ENCODE data around the gene PCDHA6.
"Not testable (repeated sequence)": the region's sequence is repeated elsewhere in the genome, so short reads cannot be mapped to it uniquely, and the experiment has no call there.

PCDHA6 gene

GRCh38 chr5:140870221-140871201, 42.8 kb downstream of the PCDHA6 start:
- CTCF ChIA-PET, result no interaction called here
- H3K36me3 ChIP-seq (ENCODE audit: control insufficient read depth in 4 of 4, insufficient read depth in 4 of 4, low read length in 3 of 4), result no peaks in the 10 kb centered on the region
- DNase-seq, result no peak
- H3K27ac ChIP-seq (ENCODE audit: insufficient read depth in 1 of 2, low read depth in 1 of 2, low read length in 2 of 2, poor library complexity in 1 of 2, severe bottlenecking in 2 of 2), result no peak overlapping the region
- peaks cover 9 to 34% (median 10%) of the 10 kb centered on the region in 5 experiments for H3K27me3 ChIP-seq (replicated peaks in 2 of 5; ENCODE audit: control insufficient read depth in 4 of 5, insufficient read depth in 5 of 5, low read length in 4 of 5)
- H3K4me1 ChIP-seq (ENCODE audit: control extremely low read depth in 1 of 4, control insufficient read depth in 4 of 4, insufficient read depth in 4 of 4, low read length in 3 of 4), result no peaks in the 10 kb centered on the region
- POLR2A ChIA-PET, result no interaction called here
- peaks cover 8 to 42% (median 31%) of the 10 kb centered on the region in 5 experiments for H3K9me3 ChIP-seq (ENCODE audit: control extremely low read depth in 1 of 5, control insufficient read depth in 4 of 5, insufficient read depth in 2 of 5, low read depth in 1 of 5, low read length in 4 of 5)
- no peak overlapping the region for H3K4me3 ChIP-seq (ENCODE audit: control insufficient read depth in 1 of 7, extremely low read depth in 1 of 7, insufficient read depth in 4 of 7, low read depth in 2 of 7, low read length in 6 of 7)
- 44% methylated on average over 106 of the region's 114 CpGs for whole genome bisulfite sequencing (ENCODE audit: insufficient coverage)

DNA sequence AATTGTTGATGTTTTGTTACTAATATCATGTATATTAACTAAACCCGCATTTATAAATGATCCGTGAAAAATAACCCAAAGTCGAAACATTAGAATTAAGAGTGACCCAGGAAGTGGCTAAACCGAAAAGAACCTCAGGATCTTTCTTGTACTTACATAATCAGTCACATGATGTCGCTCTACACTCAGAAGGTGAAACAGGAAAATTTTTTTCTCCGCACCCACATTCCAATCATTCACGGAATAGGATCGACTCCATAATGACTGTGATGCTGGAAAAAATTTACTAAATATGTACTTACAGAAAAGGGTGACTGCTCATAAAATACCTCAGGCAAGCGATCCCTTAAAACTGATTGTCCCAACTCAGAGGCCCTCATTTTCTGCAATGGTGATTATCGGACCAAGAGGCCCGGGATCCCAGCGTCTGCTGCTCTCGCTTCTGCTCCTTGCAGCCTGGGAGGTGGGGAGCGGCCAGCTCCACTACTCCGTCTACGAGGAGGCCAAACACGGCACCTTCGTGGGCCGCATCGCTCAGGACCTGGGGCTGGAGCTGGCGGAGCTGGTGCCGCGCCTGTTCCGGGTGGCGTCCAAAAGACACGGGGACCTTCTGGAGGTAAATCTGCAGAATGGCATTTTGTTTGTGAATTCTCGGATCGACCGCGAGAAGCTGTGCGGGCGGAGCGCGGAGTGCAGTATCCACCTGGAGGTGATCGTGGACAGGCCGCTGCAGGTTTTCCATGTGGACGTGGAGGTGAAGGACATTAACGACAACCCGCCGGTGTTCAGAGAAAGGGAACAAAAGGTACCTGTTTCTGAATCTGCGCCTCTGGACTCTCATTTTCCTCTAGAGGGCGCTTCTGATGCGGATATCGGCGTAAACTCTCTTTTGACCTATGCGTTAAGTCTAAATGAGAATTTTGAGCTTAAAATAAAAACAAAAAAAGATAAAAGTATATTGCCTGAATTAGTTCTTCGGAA, 47.6 kb downstream of the PCDHA6 start, which contains the start of gene PCDHA12:
Gene PCDHA12 (plus strand): TSS at position 224 of the 981 bp plus-strand sequence. CDS start 165 bp downstream, at position 389.
- Histone ChIP-seq H3K36me3 (ENCODE audit: control insufficient read depth in 4 of 4, insufficient read depth in 4 of 4, low read length in 3 of 4) (no peaks in the 10 kb centered on the region), H3K4me1 (ENCODE audit: control extremely low read depth in 1 of 4, control insufficient read depth in 4 of 4, insufficient read depth in 4 of 4, low read length in 3 of 4) (no peaks in the 10 kb centered on the region), H3K4me3 (ENCODE audit: control insufficient read depth in 1 of 7, extremely low read depth in 1 of 7, insufficient read depth in 4 of 7, low read depth in 2 of 7, low read length in 6 of 7) (no peak within 1 kb of the TSS), H3K27me3 (replicated peaks in 2 of 5; ENCODE audit: control insufficient read depth in 4 of 5, insufficient read depth in 5 of 5, low read length in 4 of 5) (peaks cover 4 to 40% (median 7%) of the 10 kb centered on the region in 5 experiments), H3K27ac (ENCODE audit: insufficient read depth in 1 of 2, low read depth in 1 of 2, low read length in 2 of 2, poor library complexity in 1 of 2, severe bottlenecking in 2 of 2) (no peak within 1 kb of the TSS), H3K9me3 (ENCODE audit: control extremely low read depth in 1 of 5, control insufficient read depth in 4 of 5, insufficient read depth in 2 of 5, low read depth in 1 of 5, low read length in 4 of 5) (peaks cover 4 to 56% (median 35%) of the 10 kb centered on the region in 5 experiments)
- CTCF ChIA-PET, result no interaction called here
- WGBS (ENCODE audit: insufficient coverage), result 22% methylated on average over 27 of the region's 47 CpGs
- POLR2A ChIA-PET, result no interaction called here
- no peak for DNase-seq

- H3K4me3 ChIP-seq (ENCODE audit: control insufficient read depth in 1 of 7, extremely low read depth in 1 of 7, insufficient read depth in 4 of 7, low read depth in 2 of 7, low read length in 6 of 7); POLR2A ChIA-PET; CTCF ChIA-PET; H3K36me3 ChIP-seq (ENCODE audit: control insufficient read depth in 4 of 4, insufficient read depth in 4 of 4, low read length in 3 of 4); H3K4me1 ChIP-seq (ENCODE audit: control extremely low read depth in 1 of 4, control insufficient read depth in 4 of 4, insufficient read depth in 4 of 4, low read length in 3 of 4); H3K27ac ChIP-seq (ENCODE audit: insufficient read depth in 1 of 2, low read depth in 1 of 2, low read length in 2 of 2, poor library complexity in 1 of 2, severe bottlenecking in 2 of 2); DNase-seq: not testable (repeated sequence)
- WGBS (ENCODE audit: insufficient coverage), result 44% methylated on average over 80 of the region's 80 CpGs
- peaks cover 8 to 55% (median 30%) of the 10 kb centered on the region in 5 experiments for H3K9me3 ChIP-seq (ENCODE audit: control extremely low read depth in 1 of 5, control insufficient read depth in 4 of 5, insufficient read depth in 2 of 5, low read depth in 1 of 5, low read length in 4 of 5)
- H3K27me3 ChIP-seq (replicated peaks in 2 of 5; ENCODE audit: control insufficient read depth in 4 of 5, insufficient read depth in 5 of 5, low read length in 4 of 5), result peaks cover 4 to 39% (median 7%) of the 10 kb centered on the region in 5 experiments
These were observed 48.9 kb downstream of the PCDHA6 start for GRCh38 chr5:140876541-140877261.

DNA sequence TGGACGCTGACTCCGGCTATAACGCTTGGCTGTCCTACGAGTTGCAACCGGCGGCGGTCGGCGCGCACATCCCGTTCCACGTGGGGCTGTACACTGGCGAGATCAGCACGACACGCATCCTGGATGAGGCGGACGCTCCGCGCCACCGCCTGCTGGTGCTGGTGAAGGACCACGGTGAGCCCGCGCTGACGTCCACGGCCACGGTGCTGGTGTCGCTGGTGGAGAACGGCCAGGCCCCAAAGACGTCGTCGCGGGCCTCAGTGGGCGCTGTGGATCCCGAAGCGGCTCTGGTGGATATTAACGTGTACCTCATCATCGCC, 49.5 kb downstream of the PCDHA6 start:
- Histone ChIP-seq H3K27me3 (replicated peaks in 2 of 5; ENCODE audit: control insufficient read depth in 4 of 5, insufficient read depth in 5 of 5, low read length in 4 of 5) (peaks cover 4 to 44% (median 7%) of the 10 kb centered on the region in 5 experiments), H3K4me3 (ENCODE audit: control insufficient read depth in 1 of 7, extremely low read depth in 1 of 7, insufficient read depth in 4 of 7, low read depth in 2 of 7, low read length in 6 of 7) (no peak overlapping the region), H3K36me3 (ENCODE audit: control insufficient read depth in 4 of 4, insufficient read depth in 4 of 4, low read length in 3 of 4) (peaks cover 0 to 2% (median 0%) of the 10 kb centered on the region in 4 experiments), H3K4me1 (ENCODE audit: control extremely low read depth in 1 of 4, control insufficient read depth in 4 of 4, insufficient read depth in 4 of 4, low read length in 3 of 4) (no peaks in the 10 kb centered on the region), H3K27ac (ENCODE audit: insufficient read depth in 1 of 2, low read depth in 1 of 2, low read length in 2 of 2, poor library complexity in 1 of 2, severe bottlenecking in 2 of 2) (no peak overlapping the region), H3K9me3 (ENCODE audit: control extremely low read depth in 1 of 5, control insufficient read depth in 4 of 5, insufficient read depth in 2 of 5, low read depth in 1 of 5, low read length in 4 of 5) (peaks cover 8 to 58% (median 35%) of the 10 kb centered on the region in 5 experiments)
- ChIA-PET POLR2A (no interaction called here), CTCF (no interaction called here)
- no peak for DNase-seq
- 45% methylated on average over 37 of the region's 37 CpGs for WGBS (ENCODE audit: insufficient coverage)

Data from common myeloid progenitor, CD34-positive (primary cell).